ENCODE data around the gene SLC10A7. TPM values are rescaled to one million over a fixed set of nuclear protein-coding genes. Genes with fewer than 3 reads are reported as not detected.

Gene SLC10A7
- total and polyA plus RNA-seq, 2 of the 4 experiments (the other 2 are of a cell fraction) = 5.2 to 8.4 TPM

- no peak for TF ChIP-seq CTCF (conservative IDR thresholded peaks at IDR 0.05; ENCODE audit: low read depth, low read length)
Measured at GRCh38 chr4:146522098-146522868, 543 bp upstream of the SLC10A7 start (continued).

DNA sequence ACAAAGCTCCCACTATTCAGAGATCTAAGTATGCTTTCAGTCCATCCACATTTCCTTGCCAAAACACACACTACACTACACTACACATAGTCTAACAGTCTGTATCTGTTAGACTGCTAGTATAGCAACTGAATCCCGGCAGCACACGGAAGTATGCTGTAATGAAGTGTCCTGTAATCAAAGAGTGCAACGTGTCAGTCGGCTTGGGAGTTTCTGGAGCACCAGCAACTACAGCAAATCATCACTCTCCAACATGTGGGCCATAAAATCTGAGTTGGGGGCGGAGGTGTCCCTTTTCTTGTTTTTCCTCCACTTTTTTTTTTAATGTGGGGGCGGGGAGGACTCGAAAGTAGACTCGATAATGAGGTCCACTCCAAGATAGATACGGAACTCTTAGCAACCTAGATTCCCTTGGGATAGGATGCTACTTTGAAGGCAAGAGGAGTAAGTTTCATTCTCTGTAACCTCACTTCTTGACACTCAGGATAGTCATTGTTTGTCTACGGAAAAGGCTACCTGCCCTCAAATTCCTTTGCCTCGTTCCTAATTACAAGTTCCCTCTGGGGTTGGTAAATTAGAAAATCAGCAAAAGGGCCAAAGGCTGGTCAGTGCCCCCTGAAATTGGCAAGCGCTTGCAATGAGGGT, 722 bp downstream of the SLC10A7 start:
- ChIA-PET CTCF (no interaction called here), POLR2A (ENCODE audit: unreplicated experiment) (no interaction called here)
- H3K4me1 ChIP-seq (ENCODE audit: control insufficient read depth, insufficient read depth, low read length) = no peaks in the 10 kb centered on the region
- H3K27me3 ChIP-seq (ENCODE audit: control insufficient read depth, insufficient read depth, low read length) = no peaks in the 10 kb centered on the region
- peak overlapping the region; percentile 78 for H2BK120ac ChIP-seq (ENCODE audit: low read depth, low read length)
- H2AK9ac ChIP-seq (replicated peaks; ENCODE audit: low read depth, low read length, poor library complexity) = peak overlapping the region; percentile 18
- TF ChIP-seq POLR2A (IDR thresholded peaks at IDR 0.05; ENCODE audit: low read depth, low read length) (peak; percentile 6; the same call in 1 of the 2 replicates), SMC3 (IDR thresholded peaks at IDR 0.05; ENCODE audit: low read depth, low read length) (no peak)
- H3K9ac ChIP-seq (ENCODE audit: low read depth, low read length) = peak overlapping the region; percentile 96
- H4K5ac ChIP-seq (ENCODE audit: low read depth, low read length) = no peak overlapping the region; the same call in 1 of the 2 replicates
- H3K56ac ChIP-seq (ENCODE audit: extremely low read depth, insufficient read depth, low read length) = peak overlapping the region; percentile 65
- dilution Hi-C loops (cut with HindIII; ENCODE audit: low sequenced_read_pairs, unreplicated experiment) (no loop called here), intact Hi-C loops (cut with micrococcal nuclease) (loop anchor here (1.0 to 10.0 kb wide), 4 partner anchors 116 to 574 kb away; partner anchors contain the start of gene POU4F2), in situ Hi-C loops (cut with MboI; ENCODE audit: low sequenced_read_pairs) (no loop called here)
- H3K23ac ChIP-seq (ENCODE audit: low read depth, low read length) = peak overlapping the region; percentile 88
- H3K79me1 ChIP-seq (ENCODE audit: low read depth in 1 of 2, low read length in 2 of 2) = peaks cover 24 to 29% of the 10 kb centered on the region in 2 experiments
- no peak overlapping the region for H3K18ac ChIP-seq (ENCODE audit: low read depth, low read length)
- H3K9me3 ChIP-seq (ENCODE audit: control insufficient read depth, insufficient read depth, low read length) = no peaks in the 10 kb centered on the region
- no peaks in the 10 kb centered on the region for H3K9me1 ChIP-seq (ENCODE audit: insufficient read depth, low read length)
- H2AK5ac ChIP-seq (ENCODE audit: low read depth, low read length) = no peak overlapping the region; the same call in 1 of the 2 replicates
- peak overlapping the region; percentile 85 for H3K4me2 ChIP-seq (ENCODE audit: low read depth, low read length)
- H3K36me3 ChIP-seq (ENCODE audit: control insufficient read depth, insufficient read depth, low read length) = no peaks in the 10 kb centered on the region
- peak overlapping the region; percentile 93 for H3K27ac ChIP-seq (ENCODE audit: insufficient read depth, low read length)
- H2BK20ac ChIP-seq (ENCODE audit: low read depth, low read length) = no peak overlapping the region
- peak overlapping the region; percentile 82 for H2BK5ac ChIP-seq (ENCODE audit: low read depth, low read length, poor library complexity, severe bottlenecking)
- peak overlapping the region; percentile 94 to 96 for H4K8ac ChIP-seq (ENCODE audit: low read depth in 2 of 2, low read length in 2 of 2)
- DNase-seq (peak; percentile 63), ATAC-seq (ENCODE audit: low read depth) (peak; percentile 45)
- no peaks in the 10 kb centered on the region for H4K20me1 ChIP-seq (ENCODE audit: insufficient read depth, low read length)
- WGBS, 2 experiments (ENCODE audit: extremely low coverage in 2 of 2, insufficient read length in 1 of 2) = no CpG with 5 or more reads among the region's 12 CpGs
- H3K4me3 ChIP-seq (ENCODE audit: insufficient read depth, low read depth, low read length) = peak overlapping the region; percentile 94
- H2AFZ ChIP-seq (replicated peaks; ENCODE audit: low read length, poor library complexity) = peak overlapping the region; percentile 100
- H4K91ac ChIP-seq (ENCODE audit: insufficient read depth, low read depth, low read length) = peak overlapping the region; percentile 81
- peak overlapping the region; percentile 88 for H3K4ac ChIP-seq (ENCODE audit: low read depth, low read length)
- H2BK15ac ChIP-seq (ENCODE audit: low read depth, low read length) = no peak overlapping the region
- peak overlapping the region; percentile 61 for H3K14ac ChIP-seq (replicated peaks; ENCODE audit: low read depth, low read length)
- BruUV-seq (replicated peaks) = no TSS peak
